ENCODE results near the gene HSPA4.
"Not testable (repeated sequence)": the region's sequence is repeated elsewhere in the genome, so short reads cannot be mapped to it uniquely, and the experiment has no call there.

HSPA4 gene

DNA sequence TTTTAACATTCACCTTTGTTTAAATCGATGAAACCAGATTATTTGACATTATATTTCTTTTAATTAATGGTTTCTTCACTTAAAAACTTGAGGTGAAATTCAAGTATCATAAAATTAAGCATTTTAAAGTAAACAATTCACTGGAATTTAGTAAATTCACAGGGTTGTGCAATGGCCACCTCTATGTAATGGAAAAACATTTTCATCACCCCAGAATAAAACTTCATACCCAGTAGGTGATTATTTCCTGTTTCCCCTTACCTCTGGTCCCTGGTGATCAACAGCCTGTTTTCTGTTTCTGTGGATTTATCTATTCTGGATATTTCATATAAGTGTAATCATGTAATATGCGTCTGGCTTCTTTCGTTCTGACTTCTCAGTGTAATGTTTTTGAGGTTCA lies 27.2 kb downstream of the HSPA4 start:
- no peak overlapping the region for H3K4me3 ChIP-seq (ENCODE audit: low read depth, low read length)
- in situ Hi-C loops (cut with HindIII; ENCODE audit: low sequenced_read_pairs): loop anchor here (25.0 kb wide), 1 partner anchor 908 kb away; no protein-coding TSS in a partner anchor
- DNase-seq (ENCODE audit: low read depth): no peak
- no peak for TF ChIP-seq CTCF (IDR thresholded peaks at IDR 0.05; ENCODE audit: low read depth, low read length, missing control alignments)

DNA sequence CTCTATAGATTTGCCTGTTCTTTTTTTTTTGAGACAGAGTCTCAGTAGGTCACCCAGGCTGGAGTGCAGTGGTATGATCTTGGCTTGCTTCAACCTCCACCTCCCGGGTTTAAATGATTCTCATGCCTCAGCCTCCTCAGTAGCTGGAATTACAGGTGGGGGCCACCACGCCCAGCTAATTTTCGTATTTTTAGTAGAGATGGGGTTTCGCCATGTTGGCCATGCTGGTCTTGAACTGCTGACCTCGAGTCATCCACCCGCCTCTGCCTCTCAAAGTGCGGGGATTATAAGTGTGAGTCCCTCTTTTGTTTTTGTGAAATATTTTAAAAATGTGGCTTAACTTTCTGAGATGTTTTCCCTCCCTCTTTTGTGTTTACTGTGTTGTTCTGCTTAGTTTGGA lies 29.2 kb downstream of the HSPA4 start:
- in situ Hi-C loops (cut with HindIII; ENCODE audit: low sequenced_read_pairs): loop anchor here (25.0 kb wide), 1 partner anchor 906 kb away; no protein-coding TSS in a partner anchor
- DNase-seq (ENCODE audit: low read depth): no peak
- no peak for TF ChIP-seq CTCF (IDR thresholded peaks at IDR 0.05; ENCODE audit: low read depth, low read length, missing control alignments)
- no peak overlapping the region for H3K4me3 ChIP-seq (ENCODE audit: low read depth, low read length)

DNA sequence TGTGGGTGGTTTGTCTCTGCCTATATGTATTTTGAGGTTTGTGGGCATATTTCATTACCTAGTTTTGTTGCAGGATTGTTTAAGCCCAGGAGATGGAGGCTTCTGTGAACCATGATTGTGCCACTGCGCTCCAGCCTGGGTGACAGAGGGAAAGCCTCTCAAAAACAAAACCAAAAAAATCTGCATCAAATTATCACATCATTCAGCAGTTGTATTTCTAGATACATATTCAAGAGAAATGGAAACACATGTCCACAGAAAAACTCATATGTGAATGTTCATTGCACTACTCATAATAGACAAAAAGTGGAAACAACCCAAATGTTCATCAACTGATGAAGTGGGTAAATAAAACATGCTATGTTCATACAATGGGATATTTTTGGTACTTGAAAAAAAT lies 29.9 kb downstream of the HSPA4 start:
- no peak for DNase-seq (ENCODE audit: low read depth)
- in situ Hi-C loops (cut with HindIII; ENCODE audit: low sequenced_read_pairs): loop anchor here (25.0 kb wide), 1 partner anchor 906 kb away; no protein-coding TSS in a partner anchor
- H3K4me3 ChIP-seq (ENCODE audit: low read depth, low read length): no peak overlapping the region
- TF ChIP-seq CTCF (IDR thresholded peaks at IDR 0.05; ENCODE audit: low read depth, low read length, missing control alignments): no peak

DNA sequence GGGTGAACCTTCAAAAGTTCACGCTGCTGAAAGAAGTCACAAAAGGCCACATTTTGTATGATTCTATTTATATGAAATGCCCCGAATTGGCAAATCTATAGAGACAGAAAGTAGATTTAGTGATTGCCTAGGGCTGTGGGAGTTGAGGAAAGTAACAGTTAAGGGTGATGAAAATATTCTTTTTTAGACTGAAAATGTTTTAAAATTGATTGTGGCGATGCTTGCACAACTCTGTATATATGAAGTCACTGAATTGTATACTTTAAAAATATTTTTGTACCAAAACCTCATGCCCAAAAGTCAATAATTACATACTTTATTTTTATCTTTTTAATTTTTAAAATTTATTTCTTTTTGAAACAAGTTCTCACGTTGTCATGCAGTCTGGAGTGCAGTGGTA lies 30.3 kb downstream of the HSPA4 start:
- in situ Hi-C loops (cut with HindIII; ENCODE audit: low sequenced_read_pairs): loop anchor here (25.0 kb wide), 1 partner anchor 905 kb away; no protein-coding TSS in a partner anchor
- H3K4me3 ChIP-seq (ENCODE audit: low read depth, low read length): no peak overlapping the region
- no peak for TF ChIP-seq CTCF (IDR thresholded peaks at IDR 0.05; ENCODE audit: low read depth, low read length, missing control alignments)
- DNase-seq (ENCODE audit: low read depth): no peak

DNA sequence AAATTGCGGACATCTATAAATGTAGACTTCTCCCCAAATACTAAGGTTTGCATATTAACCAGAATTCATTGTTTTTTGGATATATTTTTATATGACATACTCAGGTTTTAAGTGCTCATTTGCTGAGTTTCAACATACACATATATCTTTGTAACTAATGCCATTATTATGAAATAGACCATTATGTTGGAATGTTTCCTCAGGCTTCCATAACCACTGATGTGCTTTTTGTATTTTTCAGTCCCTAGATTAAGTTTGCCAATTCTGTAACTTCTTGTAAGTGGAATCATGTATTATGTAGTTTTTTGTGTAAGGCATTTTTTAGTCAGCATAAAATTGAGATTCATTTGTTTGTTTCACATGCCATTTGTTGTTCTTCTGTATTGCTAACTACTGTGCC lies 32.1 kb downstream of the HSPA4 start:
- no peak overlapping the region for H3K4me3 ChIP-seq (ENCODE audit: low read depth, low read length)
- no peak for TF ChIP-seq CTCF (IDR thresholded peaks at IDR 0.05; ENCODE audit: low read depth, low read length, missing control alignments)
- in situ Hi-C loops (cut with HindIII; ENCODE audit: low sequenced_read_pairs): loop anchor here (25.0 kb wide), 1 partner anchor 903 kb away; no protein-coding TSS in a partner anchor
- no peak for DNase-seq (ENCODE audit: low read depth)

DNA sequence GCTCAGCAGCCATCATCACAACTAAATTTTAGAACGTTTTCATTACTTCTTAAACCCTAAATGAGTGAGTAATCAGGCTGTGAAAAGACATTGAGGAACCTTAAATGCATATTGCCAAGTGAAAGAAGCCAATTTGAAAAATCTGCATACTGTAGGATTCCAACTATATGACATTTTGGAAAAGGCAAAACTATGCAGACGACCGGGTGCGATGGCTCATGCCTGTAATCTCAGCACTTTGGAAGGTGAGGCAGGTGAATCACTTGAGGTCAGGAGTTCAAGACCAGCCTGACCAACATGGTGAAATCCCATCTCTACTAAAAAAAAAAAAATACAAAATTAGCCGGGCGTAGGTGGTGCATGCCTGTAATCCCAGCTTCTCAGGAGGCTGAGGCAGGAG lies 33.4 kb downstream of the HSPA4 start:
- H3K4me3 ChIP-seq (ENCODE audit: low read depth, low read length); DNase-seq (ENCODE audit: low read depth): not testable (repeated sequence)
- in situ Hi-C loops (cut with HindIII; ENCODE audit: low sequenced_read_pairs): loop anchor here (25.0 kb wide), 1 partner anchor 902 kb away; no protein-coding TSS in a partner anchor

DNA sequence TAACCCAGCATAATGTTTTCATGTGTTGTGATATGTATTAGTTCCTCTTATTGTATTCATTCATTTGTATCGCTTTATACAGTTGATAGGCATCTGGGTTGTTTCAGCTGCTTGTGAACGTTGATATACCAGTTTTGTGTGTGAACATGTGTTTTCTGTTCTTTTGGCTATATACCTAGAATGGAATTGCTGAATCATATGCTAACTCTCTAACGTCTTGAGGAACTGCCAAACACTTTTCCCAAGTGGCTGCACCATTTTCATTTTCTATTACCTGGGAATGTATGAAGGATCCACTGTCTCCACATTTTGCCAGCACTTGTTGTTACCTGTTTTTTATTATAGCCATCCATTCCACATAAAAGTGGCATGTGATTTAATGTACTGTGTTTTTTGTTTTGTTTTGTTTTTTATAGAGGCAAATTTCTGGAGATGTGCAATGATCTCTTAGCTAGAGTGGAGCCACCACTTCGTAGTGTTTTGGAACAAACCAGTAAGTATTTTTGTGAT lies 34.6 kb downstream of the HSPA4 start:
- DNase-seq (ENCODE audit: low read depth): no peak
- in situ Hi-C loops (cut with HindIII; ENCODE audit: low sequenced_read_pairs): loop anchor here (25.0 kb wide), 1 partner anchor 901 kb away; no protein-coding TSS in a partner anchor
- no peak for TF ChIP-seq CTCF (IDR thresholded peaks at IDR 0.05; ENCODE audit: low read depth, low read length, missing control alignments)
- H3K4me3 ChIP-seq (ENCODE audit: low read depth, low read length): no peak overlapping the region
